AG04449 (cell line): ENCODE measurements around the gene UBN1.

ENCODE experiments used
- CTCF ChIA-PET: fragments of 350-600 bp; formaldehyde crosslinking; extraction: SDS; loops from one replicate; lab custom pipeline; 2021; ENCODE audit warnings: antibody characterized with exemption; lab: Yijun Ruan, JAX
- POLR2A ChIA-PET: fragments of 400-600, 350-600 bp; formaldehyde crosslinking; extraction: SDS; loops from one replicate; lab custom pipeline; 2020; ENCODE audit warnings: antibody characterized with exemption, inconsistent platforms; lab: Yijun Ruan, JAX
- DNase-seq: peaks from one replicate; pipeline ENCODE4 v3.0.0-alpha.2; 2010; ENCODE audit warnings: low read depth, low spot score
- H3K4me3 ChIP-seq: 2 replicates; pipeline ENCODE4 v1.5.1; 2011; ENCODE audit warnings: low read depth, mild to moderate bottlenecking, control low read depth, low read length
- TF ChIP-seq, protein P1 (sequence below): IDR thresholded peaks from one replicate; pipeline ENCODE4 v1.5.1; 2011; ENCODE audit warnings: mild to moderate bottlenecking, moderate library complexity, low read length, control low read depth, inconsistent platforms; ENCODE audit not compliant: insufficient read depth; ENCODE audit errors: missing control alignments

UBN1 gene

DNA sequence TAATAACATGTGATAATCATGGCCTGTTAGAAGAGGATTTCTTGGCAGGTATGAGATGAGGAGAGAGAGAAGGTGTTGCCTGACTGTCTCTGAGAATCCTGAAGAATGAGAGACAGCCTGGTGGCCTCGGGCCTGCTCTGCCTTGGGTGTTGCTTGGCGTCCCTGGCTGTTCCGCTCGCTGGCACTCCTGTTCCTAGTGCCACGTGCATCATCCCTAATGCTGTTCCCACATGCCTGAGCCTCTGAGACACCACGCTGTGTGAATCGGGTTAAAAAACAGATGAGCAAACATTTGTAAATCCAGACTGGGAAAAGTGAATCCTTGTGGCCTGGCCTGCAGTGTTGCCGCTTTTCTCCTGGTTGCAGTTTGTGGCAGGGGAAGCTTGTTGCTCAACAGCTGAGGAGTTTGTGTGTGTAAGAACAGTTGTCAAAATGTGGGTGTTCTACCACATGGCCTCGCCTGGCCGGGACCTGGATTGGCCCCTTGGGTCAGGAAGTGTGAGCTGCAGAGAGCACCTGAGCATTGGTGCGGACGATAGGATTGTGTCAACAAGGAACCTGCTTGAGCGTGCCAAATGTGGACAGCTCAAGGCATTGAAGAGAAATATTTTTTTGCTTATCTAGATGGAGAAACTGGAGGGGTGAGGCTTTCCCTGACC is 22.0 kb downstream of the UBN1 start:
- POLR2A ChIA-PET, result no interaction called here
- TF ChIP-seq, protein P1, sequence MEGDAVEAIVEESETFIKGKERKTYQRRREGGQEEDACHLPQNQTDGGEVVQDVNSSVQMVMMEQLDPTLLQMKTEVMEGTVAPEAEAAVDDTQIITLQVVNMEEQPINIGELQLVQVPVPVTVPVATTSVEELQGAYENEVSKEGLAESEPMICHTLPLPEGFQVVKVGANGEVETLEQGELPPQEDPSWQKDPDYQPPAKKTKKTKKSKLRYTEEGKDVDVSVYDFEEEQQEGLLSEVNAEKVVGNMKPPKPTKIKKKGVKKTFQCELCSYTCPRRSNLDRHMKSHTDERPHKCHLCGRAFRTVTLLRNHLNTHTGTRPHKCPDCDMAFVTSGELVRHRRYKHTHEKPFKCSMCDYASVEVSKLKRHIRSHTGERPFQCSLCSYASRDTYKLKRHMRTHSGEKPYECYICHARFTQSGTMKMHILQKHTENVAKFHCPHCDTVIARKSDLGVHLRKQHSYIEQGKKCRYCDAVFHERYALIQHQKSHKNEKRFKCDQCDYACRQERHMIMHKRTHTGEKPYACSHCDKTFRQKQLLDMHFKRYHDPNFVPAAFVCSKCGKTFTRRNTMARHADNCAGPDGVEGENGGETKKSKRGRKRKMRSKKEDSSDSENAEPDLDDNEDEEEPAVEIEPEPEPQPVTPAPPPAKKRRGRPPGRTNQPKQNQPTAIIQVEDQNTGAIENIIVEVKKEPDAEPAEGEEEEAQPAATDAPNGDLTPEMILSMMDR, result no peak
- no peak for DNase-seq
- CTCF ChIA-PET, result interaction anchor here (3.4 kb wide), 1 partner anchor 87 kb away, joined by 13 read pairs; no protein-coding TSS in a partner anchor
- H3K4me3 ChIP-seq, result no peak overlapping the region

DNA sequence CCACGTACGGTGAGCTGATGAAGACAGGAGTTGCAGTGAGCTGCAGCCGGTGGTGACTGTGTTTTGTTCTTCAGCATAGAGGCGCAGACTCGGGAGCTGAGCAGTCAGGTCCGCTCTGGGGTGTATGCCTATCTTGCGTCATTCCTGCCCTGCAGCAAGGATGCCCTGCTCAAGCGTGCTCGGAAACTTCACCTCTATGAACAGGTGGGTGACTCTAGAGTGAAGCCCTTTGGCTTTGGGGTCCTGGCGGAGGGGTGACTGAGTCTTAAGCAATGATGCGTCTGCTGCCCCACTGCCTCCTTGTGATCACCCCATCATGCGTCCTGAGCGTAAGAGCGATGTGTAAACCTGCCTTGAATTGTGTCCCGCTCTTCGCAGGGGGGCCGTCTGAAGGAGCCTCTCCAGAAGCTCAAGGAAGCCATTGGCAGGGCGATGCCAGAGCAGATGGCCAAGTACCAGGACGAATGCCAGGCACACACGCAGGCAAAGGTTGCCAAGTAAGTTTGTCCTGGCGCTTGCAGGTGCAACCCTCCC is 22.9 kb downstream of the UBN1 start:
- ChIA-PET CTCF (no interaction called here), POLR2A (no interaction called here)
- TF ChIP-seq, protein P1, result no peak
- DNase-seq, result no peak
- H3K4me3 ChIP-seq, result no peak overlapping the region

DNA sequence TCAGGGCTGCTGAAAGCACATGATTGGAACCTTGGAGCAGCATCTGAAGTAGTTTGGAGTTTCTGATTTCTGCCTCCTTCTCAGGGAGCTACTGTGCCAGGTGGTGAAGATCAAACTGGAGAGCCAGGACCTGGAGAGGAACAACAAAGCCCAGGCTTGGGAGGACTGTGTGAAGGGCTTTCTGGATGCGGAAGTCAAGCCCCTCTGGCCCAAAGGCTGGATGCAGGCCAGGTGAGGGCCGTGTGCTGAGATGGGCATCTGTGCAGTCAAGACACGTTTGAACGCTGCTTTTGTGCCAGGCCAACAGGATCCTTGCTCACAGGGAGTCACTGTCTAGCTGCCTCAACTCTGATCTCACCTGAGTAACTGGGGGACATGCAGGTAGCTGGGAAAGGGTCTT is 23.8 kb downstream of the UBN1 start:
- DNase-seq, result no peak
- POLR2A ChIA-PET, result no interaction called here
- TF ChIP-seq, protein P1, result no peak
- H3K4me3 ChIP-seq, result no peak overlapping the region
- CTCF ChIA-PET, result interaction anchor here (1.0 kb wide), 1 partner anchor 86 kb away, joined by 4 read pairs; no protein-coding TSS in a partner anchor

DNA sequence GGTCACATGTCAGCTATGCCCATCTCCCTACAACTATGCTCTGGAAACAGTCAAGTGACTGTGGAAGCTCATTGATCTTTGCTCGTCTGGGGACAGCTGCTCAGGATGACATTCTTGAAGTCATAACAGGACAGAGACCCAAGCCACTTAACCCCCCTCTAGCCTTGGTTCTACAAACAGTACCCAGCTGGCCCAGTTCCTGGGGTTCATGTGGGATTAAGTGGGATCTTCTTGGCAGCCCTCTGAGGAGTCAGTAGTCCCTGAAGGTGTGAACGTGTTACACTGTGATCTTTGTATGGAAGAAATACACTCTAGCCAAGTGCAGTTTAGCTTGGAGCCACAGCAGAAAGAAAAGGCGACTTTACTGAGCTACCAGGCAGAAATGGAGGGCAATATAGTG is 25.8 kb downstream of the UBN1 start:
- ChIA-PET CTCF (no interaction called here), POLR2A (no interaction called here)
- no peak overlapping the region for H3K4me3 ChIP-seq
- TF ChIP-seq, protein P1, result no peak
- DNase-seq, result no peak

DNA sequence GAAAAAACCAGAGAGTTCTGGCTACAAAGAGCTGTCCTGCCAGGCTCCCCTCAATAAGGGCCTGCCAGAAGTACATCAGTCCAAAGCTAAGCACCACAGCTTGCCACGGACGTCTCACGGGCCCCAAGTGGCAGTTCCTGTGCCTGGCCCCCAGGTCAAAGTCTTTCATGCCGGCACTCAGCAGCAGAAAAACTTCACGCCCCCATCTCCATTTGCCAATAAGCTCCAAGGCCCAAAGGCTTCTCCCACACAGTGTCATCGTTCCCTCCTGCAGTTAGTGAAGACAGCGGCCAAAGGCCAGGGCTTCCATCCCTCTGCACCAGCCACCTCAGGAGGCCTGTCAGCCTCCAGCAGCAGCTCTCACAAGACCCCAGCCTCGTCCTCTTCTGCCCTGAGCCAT is 27.4 kb downstream of the UBN1 start:
- CTCF ChIA-PET, result interaction anchor here (1.0 kb wide), 1 partner anchor 81 kb away, joined by 6 read pairs; no protein-coding TSS in a partner anchor
- POLR2A ChIA-PET, result interaction anchor here (1.0 kb wide), 1 partner anchor 72 kb away, joined by 3 read pairs; the partner anchor contains the start of gene ROGDI
- TF ChIP-seq, protein P1, result no peak
- no peak for DNase-seq
- no peak overlapping the region for H3K4me3 ChIP-seq

DNA sequence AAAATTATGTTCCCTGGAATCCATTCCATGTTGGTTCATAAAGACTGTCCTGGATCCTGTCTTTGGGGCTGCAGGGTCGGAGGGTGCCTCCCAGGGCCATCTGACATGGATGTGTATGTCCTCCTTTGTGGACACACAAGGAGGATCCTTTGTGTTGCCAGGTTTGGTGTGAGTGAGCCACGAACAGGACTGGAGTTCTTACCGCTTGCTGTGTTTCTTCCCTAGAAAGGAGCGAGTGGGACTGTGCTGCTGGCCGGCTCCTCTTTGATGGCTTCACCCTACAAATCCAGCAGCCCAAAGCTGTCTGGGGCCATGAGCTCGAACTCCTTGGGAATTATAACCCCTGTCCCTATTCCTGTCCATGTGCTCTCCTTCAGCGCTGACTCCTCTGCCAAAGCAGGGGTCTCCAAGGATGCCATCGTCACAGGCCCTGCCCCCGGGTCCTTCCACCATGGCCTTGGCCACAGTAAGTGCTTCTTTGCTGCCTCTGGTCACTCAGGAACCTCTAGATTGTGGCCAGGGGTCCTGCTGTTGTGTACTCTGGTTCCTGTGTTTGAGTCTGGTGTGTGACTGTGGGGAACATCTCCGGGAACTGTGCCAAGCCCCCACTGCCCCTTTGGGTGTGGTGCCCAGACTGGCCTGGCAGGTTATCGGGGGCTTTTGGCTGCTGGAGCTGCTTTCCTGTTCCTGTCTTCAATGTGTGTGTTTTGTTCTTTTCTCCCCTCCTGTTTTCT is 29.5 kb downstream of the UBN1 start:
- CTCF ChIA-PET, result interaction anchor here (1.4 kb wide), 1 partner anchor 14 kb away, joined by 3 read pairs; no protein-coding TSS in a partner anchor
- no peak for DNase-seq
- H3K4me3 ChIP-seq, result no peak overlapping the region
- TF ChIP-seq, protein P1, result no peak
- POLR2A ChIA-PET, result interaction anchor here (0.7 kb wide), 1 partner anchor 25 kb away, joined by 3 read pairs; no protein-coding TSS in a partner anchor
